HG02763 (cell line): ENCODE data around the gene MAP7D3.
"Not testable (repeated sequence)": the region's sequence is repeated elsewhere in the genome, so short reads cannot be mapped to it uniquely, and the experiment has no call there.

ENCODE experiments used
- ATAC-seq: cut with Tn5 transposase; IDR thresholded peaks from one replicate; pipeline ENCODE4 v1.9.1; 2021; ENCODE audit warnings: mild to moderate bottlenecking, moderate library complexity; ENCODE audit not compliant: unreplicated experiment

The MAP7D3 gene

GRCh38 chrX:136183917-136184316, 67.3 kb downstream of the MAP7D3 start:
- no peak for ATAC-seq

GRCh38 chrX:136183172-136183571, 68.0 kb downstream of the MAP7D3 start:
- no peak for ATAC-seq

- ATAC-seq = no peak
Observed at GRCh38 chrX:136182414-136182813, 68.8 kb downstream of the MAP7D3 start.

GRCh38 chrX:136179133-136179532, 72.1 kb downstream of the MAP7D3 start:
- no peak for ATAC-seq

GRCh38 chrX:136176399-136176825, 74.8 kb downstream of the MAP7D3 start:
- ATAC-seq = no peak

- ATAC-seq = no peak
Observed at GRCh38 chrX:136171420-136171819, 79.8 kb downstream of the MAP7D3 start.

- ATAC-seq = no peak
Observed at GRCh38 chrX:136170139-136170800, 80.9 kb downstream of the MAP7D3 start.

GRCh38 chrX:136168929-136169735, 82.1 kb downstream of the MAP7D3 start:
- no peak for ATAC-seq

GRCh38 chrX:136167989-136168388, 83.2 kb downstream of the MAP7D3 start:
- ATAC-seq = not testable (repeated sequence)

GRCh38 chrX:136166221-136166855, 84.9 kb downstream of the MAP7D3 start:
- no peak for ATAC-seq

- ATAC-seq = no peak
Observed at GRCh38 chrX:136165406-136165805, 85.8 kb downstream of the MAP7D3 start.

GRCh38 chrX:136163689-136164088, 87.5 kb downstream of the MAP7D3 start:
- ATAC-seq = no peak
